K562 (cell line): ENCODE measurements around the gene GALNT13. TPM values are rescaled to one million over a fixed set of nuclear protein-coding genes. Genes with fewer than 3 reads are reported as not detected.

ENCODE experiments used
- ATAC-seq: fragments of 200-7000 bp; cut with Tn5 transposase; 3 replicates; pipeline ENCODE4 v1.9.1; 2020; ENCODE audit warnings: moderate library complexity
- BruUV-seq: library from RNA; stranded (reverse); fragments of 400-500 nt; replicated peaks from 2 replicates; lab custom pipeline; 2021; lab: Mats Ljungman, UMichigan
- CTCF ChIA-PET: fragments of 300-600 bp; formaldehyde crosslinking; extraction: SDS; loops from one replicate; lab custom pipeline; 2021; ENCODE audit warnings: low intra/inter-chr PET ratio; lab: Yijun Ruan, JAX
- POLR2A ChIA-PET: fragments of 300-600, 350-650 bp; sonication (Branson Sonifier 250); formaldehyde crosslinking; extraction: SDS; loops from one replicate; lab custom pipeline; 2021; ENCODE audit warnings: antibody characterized with exemption, inconsistent platforms; lab: Yijun Ruan, JAX
- DNase-seq, 4 experiments: peaks; one replicate each; pipeline versions ENCODE4 v3.0.0 to v3.0.0-alpha.2; 2011 to 2018; ENCODE audit warnings: low spot score in 3 of 4, mixed read lengths in 3 of 4; ENCODE audit errors: extremely low read depth in 1 of 4
- FAIRE-seq: peaks from 2 replicates; lab custom pipeline; 2011; peaks lifted over from hg19 to GRCh38; lab: Jason Lieb, UNC
- H2AFZ ChIP-seq: 2 replicates; pipeline ENCODE4 v1.6.0; 2011; ENCODE audit warnings: low read depth, low read length, control low read depth, inconsistent platforms
- H3K27ac ChIP-seq: fragments of 200-600 bp; 3 replicates; pipeline ENCODE4 v1.8.0; 2011; ENCODE audit warnings: low read depth, mild to moderate bottlenecking, control low read depth, inconsistent platforms, low read length, moderate library complexity, mixed read lengths; ENCODE audit errors: extremely low read depth
- H3K27me3 ChIP-seq, 2 experiments: fragments of 300-600 bp in 1 of 2; 2 replicates in 1 of 2; 3 replicates in 1 of 2; pipeline versions ENCODE4 v1.6.0 to v1.8.0; 2011; ENCODE audit warnings: inconsistent platforms in 2 of 2, low read length in 2 of 2, mild to moderate bottlenecking in 1 of 2, mixed read lengths in 1 of 2, moderate library complexity in 1 of 2; ENCODE audit not compliant: control insufficient read depth in 2 of 2, insufficient read depth in 2 of 2
- H3K36me3 ChIP-seq: fragments of 300-600 bp; 3 replicates; pipeline ENCODE4 v1.8.0; 2011; ENCODE audit warnings: mild to moderate bottlenecking, low read length, inconsistent platforms; ENCODE audit not compliant: control insufficient read depth, insufficient read depth
- H3K4me1 ChIP-seq, 2 experiments: fragments of 200-600 bp in 1 of 2; replicated peaks in 1 of 2; 2 replicates in 1 of 2; 3 replicates in 1 of 2; pipeline versions ENCODE4 v1.5.1 to v1.8.0; 2011; ENCODE audit warnings: inconsistent platforms in 2 of 2, low read length in 2 of 2, mild to moderate bottlenecking in 1 of 2, mixed read lengths in 1 of 2, moderate library complexity in 1 of 2; ENCODE audit not compliant: control insufficient read depth in 2 of 2, insufficient read depth in 2 of 2
- H3K4me2 ChIP-seq: 2 replicates; pipeline ENCODE4 v1.6.1; 2011; ENCODE audit warnings: low read length, control low read depth, inconsistent platforms, mixed read lengths; ENCODE audit not compliant: insufficient read depth
- H3K4me3 ChIP-seq: fragments of 200-600 bp; sonication (generic), shearing (Covaris generic); 2 replicates; pipeline ENCODE4 v1.5.1; 2016; ENCODE audit warnings: control low read depth, inconsistent platforms
- H3K79me2 ChIP-seq: fragments of 200-600 bp; 3 replicates; pipeline ENCODE4 v1.8.0; 2011; ENCODE audit warnings: low read length, inconsistent platforms; ENCODE audit not compliant: control insufficient read depth, insufficient read depth
- H3K9ac ChIP-seq, 2 experiments: 2 replicates each; pipeline versions ENCODE4 v1.6.0 to v1.6.1; 2011; ENCODE audit warnings: low read depth in 2 of 2, low read length in 2 of 2, control low read depth in 1 of 2, inconsistent platforms in 1 of 2, mild to moderate bottlenecking in 1 of 2, mixed read lengths in 1 of 2; ENCODE audit not compliant: insufficient read depth in 1 of 2
- H3K9me1 ChIP-seq: one replicate; pipeline ENCODE4 v1.6.0; 2011; ENCODE audit warnings: inconsistent platforms, mild to moderate bottlenecking, low read length, moderate library complexity; ENCODE audit not compliant: control insufficient read depth, insufficient read depth
- H3K9me3 ChIP-seq: replicated peaks from 2 replicates; pipeline ENCODE4 v1.5.1; 2011; ENCODE audit warnings: low read depth, low read length, inconsistent platforms; ENCODE audit not compliant: control insufficient read depth, insufficient read depth
- H4K20me1 ChIP-seq: replicated peaks from 2 replicates; pipeline ENCODE4 v1.6.1; 2011; ENCODE audit warnings: low read length, inconsistent platforms, mixed read lengths; ENCODE audit not compliant: control insufficient read depth, insufficient read depth
- ATF2 ChIP-seq: sonication (generic); formaldehyde crosslinking; IDR thresholded peaks from 2 replicates; pipeline ENCODE4 v1.8.1; 2022; ENCODE audit warnings: missing genetic modification reagents
- CC2D1A ChIP-seq: fragments of 450-650 bp; IDR thresholded peaks from 2 replicates; pipeline ENCODE4 v1.6.1; 2017; ENCODE audit warnings: mild to moderate bottlenecking
- CTBP1 ChIP-seq: fragments of 450-650 bp; IDR thresholded peaks from 2 replicates; pipeline ENCODE4 v1.6.1; 2016; ENCODE audit warnings: borderline replicate concordance
- FOXJ3 ChIP-seq: sonication (generic); formaldehyde crosslinking; IDR thresholded peaks from 2 replicates; pipeline ENCODE4 v1.4.0; 2020; ENCODE audit warnings: mild to moderate bottlenecking, missing genetic modification reagents
- HNRNPL ChIP-seq: fragments of 200-400 bp; formaldehyde crosslinking; IDR thresholded peaks from 2 replicates; pipeline ENCODE4 v1.6.1; 2017; ENCODE audit warnings: low read depth, mild to moderate bottlenecking, low read length
- MEF2A ChIP-seq: IDR thresholded peaks from 2 replicates; pipeline ENCODE4 v1.6.1; 2011; ENCODE audit warnings: low read depth, mild to moderate bottlenecking, low read length, moderate library complexity; ENCODE audit not compliant: control insufficient read depth
- MYNN ChIP-seq, 2 experiments: sonication (generic); formaldehyde crosslinking in 1 of 2; IDR thresholded peaks; 2 replicates each; pipeline versions ENCODE4 v1.5.0 to v1.6.1; 2016 to 2020; ENCODE audit warnings: antibody characterized with exemption in 1 of 2, missing genetic modification reagents in 1 of 2
- NONO ChIP-seq, 2 experiments: fragments of 200-400 bp in 1 of 2; fragments of 450-650 bp in 1 of 2; formaldehyde crosslinking in 1 of 2; IDR thresholded peaks; 2 replicates each; pipeline ENCODE4 v1.6.1; 2017; ENCODE audit warnings: low read depth in 2 of 2, mild to moderate bottlenecking in 2 of 2, moderate library complexity in 2 of 2, low read length in 1 of 2
- PRPF4 ChIP-seq: fragments of 200-400 bp; formaldehyde crosslinking; IDR thresholded peaks from one replicate; pipeline ENCODE4 v1.6.1; 2017; ENCODE audit warnings: low read length, low read depth, mild to moderate bottlenecking; ENCODE audit not compliant: insufficient read depth, poor library complexity, severe bottlenecking
- WHSC1 ChIP-seq: IDR thresholded peaks from one replicate; pipeline ENCODE4 v1.6.1; 2012; ENCODE audit warnings: low read length, control low read depth, inconsistent platforms
- ZNF316 ChIP-seq: fragments of 450-650 bp; IDR thresholded peaks from 2 replicates; pipeline ENCODE4 v1.6.1; 2016
- ZNF449 ChIP-seq: fragments of 250-450 bp; sonication (Bioruptor Pico); IDR thresholded peaks from 2 replicates; pipeline ENCODE4 v1.8.0; 2022; ENCODE audit warnings: moderate library complexity, mild to moderate bottlenecking, inconsistent platforms
- ZNF696 ChIP-seq: fragments of 250-450 bp; sonication (Bioruptor Pico); conservative IDR thresholded peaks from 2 replicates; pipeline ENCODE4 v1.4.0; 2020; ENCODE audit warnings: mild to moderate bottlenecking, moderate library complexity
- whole genome bisulfite sequencing: fragments of 100-300 bp; shearing (Covaris generic); methylation state at CpG from one replicate; pipeline ENCODE4 v1.1.6; 2016; ENCODE audit warnings: low coverage, mixed read lengths; ENCODE audit not compliant: insufficient coverage; ENCODE audit errors: missing lambda C conversion rate; 5-methylcytosine and 5-hydroxymethylcytosine counted together
- in situ Hi-C: fragments of 300-500 bp; cut with MboI; formaldehyde crosslinking; loops from 4 replicates; pipeline ENCODE4 v1.15.0; 2018; ENCODE audit warnings: inconsistent platforms, mixed read lengths
- intact Hi-C: fragments of 100-400 bp; cut with micrococcal nuclease; formaldehyde crosslinking; loops from 2 replicates; pipeline ENCODE4 v1.14.2; 2022
- polyA plus RNA-seq, 8 experiments: library from polyadenylated mRNA; depleted of rRNA in 4 of 8; stranded (reverse) in 5 of 8; unstranded in 3 of 8; fragments of >200 nt; fragmentation: Nextera tagmentation in 2 of 8; fragmentation: Illumina TruSeq in 1 of 8; extraction: Ambion mirVana in 2 of 8; extraction: Trizol in 1 of 8; gene quantifications; 2 replicates each; pipeline versions ENCODE4 v1.2.1 to v1.2.3, GENCODE V29; 2011 to 2014; ENCODE audit warnings: inconsistent platforms in 1 of 8, missing spikeins in 1 of 8
- total RNA-seq, 7 experiments: library from RNA; depleted of rRNA in 6 of 7; stranded (reverse); fragments of >200 nt in 6 of 7; fragmentation: Illumina TruSeq in 2 of 7; extraction: Trizol in 2 of 7; gene quantifications; 2 replicates each; pipeline versions ENCODE4 v1.2.1 to v1.2.3, GENCODE V29; 2011 to 2021; ENCODE audit warnings: low replicate concordance in 1 of 7

The GALNT13 gene
- total and polyA plus RNA-seq, 9 of the 15 experiments (the other 6 are each of a cell fraction or from before 2014, with no cell fraction given) = not detected

DNA sequence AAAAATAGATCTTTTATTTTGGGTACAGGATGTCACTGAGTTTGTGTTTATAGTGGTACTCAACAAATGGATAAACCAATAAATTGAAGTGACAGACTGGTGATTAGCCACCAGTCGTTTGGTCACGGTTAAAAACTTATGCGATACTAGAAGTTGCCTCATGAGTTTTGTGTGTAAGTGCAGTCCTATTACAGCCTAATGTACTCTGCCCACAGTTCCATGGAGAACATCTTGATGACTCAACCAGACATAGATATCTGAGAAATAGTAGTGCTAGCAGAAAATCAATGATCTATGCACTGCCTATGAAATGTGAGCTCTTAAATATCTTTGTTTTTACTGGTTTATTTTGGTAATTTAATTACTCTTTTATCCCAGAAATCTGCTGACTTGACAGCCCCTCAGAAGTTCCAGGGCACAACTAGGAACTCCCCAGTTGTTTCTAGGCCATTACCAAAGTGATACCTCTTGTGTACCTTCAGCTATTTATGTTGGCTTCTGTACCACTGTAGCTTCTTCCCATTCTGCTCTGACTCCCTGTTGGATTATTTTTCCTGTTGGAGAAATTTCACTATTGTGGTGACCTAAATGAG is 617.6 kb downstream of the GALNT13 start:
- Histone ChIP-seq H3K9ac (no peak overlapping the region), H3K27me3 (no peaks in the 10 kb centered on the region), H3K79me2 (no peaks in the 10 kb centered on the region), H3K4me2 (no peak overlapping the region), H3K36me3 (no peaks in the 10 kb centered on the region), H3K9me3 (no peaks in the 10 kb centered on the region), H3K27ac (no peak overlapping the region), H4K20me1 (no peaks in the 10 kb centered on the region), H3K4me1 (no peaks in the 10 kb centered on the region), H2AFZ (no peak overlapping the region), H3K9me1 (no peaks in the 10 kb centered on the region), H3K4me3 (no peak overlapping the region)
- DNase-seq (no peak), ATAC-seq (no peak), FAIRE-seq (no peak)
- ChIA-PET POLR2A (no interaction called here), CTCF (no interaction called here)
- no TSS peak for BruUV-seq
- no peak for TF ChIP-seq ZNF449 (CRISPR knock-in tag)
- TF ChIP-seq CTBP1 = no peak
- TF ChIP-seq CC2D1A = no peak
- no peak for TF ChIP-seq NONO (IDR thresholded peaks at IDR 0.05; ENCODE audit: low read depth in 2 of 2, low read length in 1 of 2)
- TF ChIP-seq ZNF316 = no peak
- TF ChIP-seq FOXJ3 (CRISPR knock-in tag) = no peak
- no peak for TF ChIP-seq ZNF696 (CRISPR knock-in tag)
- no peak for TF ChIP-seq WHSC1
- no peak for TF ChIP-seq PRPF4
- no peak for TF ChIP-seq MYNN (IDR thresholded peaks at IDR 0.05)
- no peak for TF ChIP-seq MYNN (CRISPR knock-in tag; IDR thresholded peaks at IDR 0.05)
- no peak for TF ChIP-seq MEF2A
- TF ChIP-seq HNRNPL = no peak
- TF ChIP-seq ATF2 = no peak
- in situ Hi-C loops = no loop called here
- intact Hi-C loops = no loop called here
- WGBS = 4% methylated on average over 3 of the region's 3 CpGs
